Omental fat pad (tissue), 4 donors: ENCODE results near the gene THRA. TPM values are rescaled to one million over a fixed set of nuclear protein-coding genes. Genes with fewer than 3 reads are reported as not detected.

ENCODE experiments used
- ATAC-seq: fragments of 150-250 bp; one replicate; pipeline ENCODE4 v1.9.1; 2016; ENCODE audit warnings: mild to moderate bottlenecking, moderate library complexity; ENCODE audit not compliant: low FRiP score
- DNase-seq: peaks from one replicate; pipeline ENCODE4 v3.0.0-alpha.2; 2019; ENCODE audit warnings: low spot score
- total RNA-seq, 4 donors: library from RNA; depleted of rRNA; stranded (reverse); fragments of >200 nt; gene quantifications; one replicate each; pipeline ENCODE4 v1.1.0, GENCODE V29; 2016
- TF ChIP-seq, protein P1 (sequence below), 3 donors: fragments of 450-650 bp; IDR thresholded peaks; one replicate each; pipeline ENCODE4 v1.5.1; 2016 to 2017; ENCODE audit warnings: antibody characterized with exemption in 3 of 3, mild to moderate bottlenecking in 3 of 3, moderate library complexity in 2 of 3

The THRA gene
- total RNA-seq, 4 donors from 2014 or later, result 35.7 to 87.2 (median 55.2) TPM

DNA sequence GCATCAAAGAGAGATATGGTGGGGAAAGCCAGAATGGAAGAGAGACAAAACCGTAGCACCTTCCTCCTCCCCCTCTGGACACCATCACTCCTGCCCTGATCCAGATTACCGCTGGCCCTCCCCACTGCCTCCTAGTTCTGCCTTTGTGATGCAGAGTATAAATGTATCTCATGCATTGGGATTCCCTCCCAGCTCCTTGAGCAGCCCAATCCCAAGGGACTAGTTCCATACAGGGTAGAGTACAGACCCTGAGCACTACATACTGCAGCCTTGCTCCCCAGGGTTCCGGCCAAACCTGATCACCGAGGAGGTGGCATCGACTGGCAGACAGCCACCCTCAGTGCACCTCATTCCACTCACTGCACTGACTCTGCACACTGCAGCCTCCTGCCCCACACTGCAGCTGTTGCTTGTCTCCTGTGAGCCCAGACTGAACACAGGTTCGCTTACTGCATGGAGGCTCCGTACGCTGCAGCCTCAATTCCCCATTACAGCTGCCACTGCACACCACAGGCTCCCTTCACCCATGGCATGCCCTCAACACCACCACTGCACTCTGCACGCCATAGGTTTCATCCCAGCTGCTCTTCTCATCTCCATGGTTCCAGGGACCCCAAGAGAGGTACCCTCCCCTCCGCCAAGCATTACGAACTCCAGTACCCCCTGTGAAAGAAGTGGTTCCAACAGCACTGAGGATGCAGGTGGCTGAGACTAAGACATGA, 1.7 kb upstream of the THRA start:
- TF ChIP-seq, protein P1, sequence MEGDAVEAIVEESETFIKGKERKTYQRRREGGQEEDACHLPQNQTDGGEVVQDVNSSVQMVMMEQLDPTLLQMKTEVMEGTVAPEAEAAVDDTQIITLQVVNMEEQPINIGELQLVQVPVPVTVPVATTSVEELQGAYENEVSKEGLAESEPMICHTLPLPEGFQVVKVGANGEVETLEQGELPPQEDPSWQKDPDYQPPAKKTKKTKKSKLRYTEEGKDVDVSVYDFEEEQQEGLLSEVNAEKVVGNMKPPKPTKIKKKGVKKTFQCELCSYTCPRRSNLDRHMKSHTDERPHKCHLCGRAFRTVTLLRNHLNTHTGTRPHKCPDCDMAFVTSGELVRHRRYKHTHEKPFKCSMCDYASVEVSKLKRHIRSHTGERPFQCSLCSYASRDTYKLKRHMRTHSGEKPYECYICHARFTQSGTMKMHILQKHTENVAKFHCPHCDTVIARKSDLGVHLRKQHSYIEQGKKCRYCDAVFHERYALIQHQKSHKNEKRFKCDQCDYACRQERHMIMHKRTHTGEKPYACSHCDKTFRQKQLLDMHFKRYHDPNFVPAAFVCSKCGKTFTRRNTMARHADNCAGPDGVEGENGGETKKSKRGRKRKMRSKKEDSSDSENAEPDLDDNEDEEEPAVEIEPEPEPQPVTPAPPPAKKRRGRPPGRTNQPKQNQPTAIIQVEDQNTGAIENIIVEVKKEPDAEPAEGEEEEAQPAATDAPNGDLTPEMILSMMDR (IDR thresholded peaks at IDR 0.05), result no peak
- no peak for DNase-seq
- ATAC-seq, result no peak

DNA sequence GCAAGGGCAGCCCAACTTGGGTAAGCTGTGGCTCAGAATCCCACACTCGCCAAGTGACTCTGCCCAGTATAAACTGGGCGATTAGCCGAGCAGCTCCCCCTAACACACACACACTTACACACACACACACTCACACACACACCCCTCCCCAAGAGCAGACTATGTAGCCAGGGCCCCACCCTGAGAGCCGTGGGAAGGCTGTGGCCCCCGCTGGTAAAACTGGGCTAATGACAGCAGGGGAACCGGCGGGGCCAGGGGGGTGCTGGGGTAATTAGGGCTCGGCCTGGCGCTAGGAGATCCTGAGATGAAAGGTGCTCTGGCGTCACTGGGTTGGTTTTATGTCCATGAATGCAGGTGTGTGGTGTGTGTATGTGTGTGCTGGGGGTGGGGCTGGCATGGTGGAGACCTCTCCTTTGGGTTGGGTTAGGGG, 1.1 kb upstream of the THRA start:
- DNase-seq (no peak), ATAC-seq (no peak)
- TF ChIP-seq, protein P1 (IDR thresholded peaks at IDR 0.05), result no peak

- peak; percentile 28 for ATAC-seq
- TF ChIP-seq, protein P1 (IDR thresholded peaks at IDR 0.05), result no peak
- DNase-seq, result no peak
These were observed 514 bp downstream of the THRA start for GRCh38 chr17:40063187-40063771.

- TF ChIP-seq, protein P1 (IDR thresholded peaks at IDR 0.05), result no peak
- DNase-seq, result no peak
- ATAC-seq, result no peak
These were observed 1.3 kb downstream of the THRA start for GRCh38 chr17:40063901-40064531.

GRCh38 chr17:40064971-40065768, 2.4 kb downstream of the THRA start:
- TF ChIP-seq, protein P1 (IDR thresholded peaks at IDR 0.05), result no peak
- DNase-seq (no peak), ATAC-seq (no peak)

DNA sequence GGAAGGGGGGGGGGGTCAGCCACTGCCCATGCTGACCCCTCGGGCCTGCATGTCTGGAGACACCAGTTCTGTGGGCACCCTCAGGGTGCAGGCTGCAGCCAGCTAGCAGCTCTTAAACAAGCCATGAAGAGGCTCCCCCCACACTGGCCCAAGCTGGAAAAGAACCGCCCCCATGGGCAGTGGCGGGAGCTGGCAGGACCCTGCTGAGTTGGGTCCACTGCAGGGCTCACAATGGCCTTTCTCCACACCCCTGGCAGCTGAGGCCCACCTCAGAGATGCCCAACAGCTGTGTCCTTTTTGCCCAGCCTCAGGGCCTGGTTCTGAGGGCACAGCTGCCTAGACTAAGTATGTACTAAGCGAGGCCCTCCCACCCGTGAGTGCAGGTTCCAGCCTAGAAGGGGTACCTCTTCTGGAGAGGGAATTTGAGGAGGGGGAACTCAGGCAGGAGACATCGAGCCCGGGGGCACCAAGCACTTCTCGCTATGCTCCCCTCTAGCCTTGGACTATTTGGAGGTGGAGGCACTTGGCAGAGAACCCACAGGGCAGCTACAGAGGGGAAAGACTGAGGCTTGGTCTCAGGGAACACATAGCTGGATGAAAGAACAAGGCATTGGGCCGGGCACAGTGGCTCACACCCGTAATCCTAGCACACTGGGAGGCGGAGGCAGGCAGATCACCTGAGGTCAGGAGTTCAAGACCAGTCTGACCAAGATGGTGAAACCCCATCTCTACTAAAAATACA, 3.2 kb downstream of the THRA start:
- TF ChIP-seq, protein P1 (IDR thresholded peaks at IDR 0.05), result no peak
- ATAC-seq, result no peak
- DNase-seq, result no peak
